COLO668 (cell line): ENCODE measurements around the gene SLC23A3.

Experiments
- DNase-seq: peaks from one replicate; lab custom pipeline; 2025; ENCODE audit not compliant: unreplicated experiment; lab: John Stamatoyannopoulos, UW

Gene SLC23A3

DNA sequence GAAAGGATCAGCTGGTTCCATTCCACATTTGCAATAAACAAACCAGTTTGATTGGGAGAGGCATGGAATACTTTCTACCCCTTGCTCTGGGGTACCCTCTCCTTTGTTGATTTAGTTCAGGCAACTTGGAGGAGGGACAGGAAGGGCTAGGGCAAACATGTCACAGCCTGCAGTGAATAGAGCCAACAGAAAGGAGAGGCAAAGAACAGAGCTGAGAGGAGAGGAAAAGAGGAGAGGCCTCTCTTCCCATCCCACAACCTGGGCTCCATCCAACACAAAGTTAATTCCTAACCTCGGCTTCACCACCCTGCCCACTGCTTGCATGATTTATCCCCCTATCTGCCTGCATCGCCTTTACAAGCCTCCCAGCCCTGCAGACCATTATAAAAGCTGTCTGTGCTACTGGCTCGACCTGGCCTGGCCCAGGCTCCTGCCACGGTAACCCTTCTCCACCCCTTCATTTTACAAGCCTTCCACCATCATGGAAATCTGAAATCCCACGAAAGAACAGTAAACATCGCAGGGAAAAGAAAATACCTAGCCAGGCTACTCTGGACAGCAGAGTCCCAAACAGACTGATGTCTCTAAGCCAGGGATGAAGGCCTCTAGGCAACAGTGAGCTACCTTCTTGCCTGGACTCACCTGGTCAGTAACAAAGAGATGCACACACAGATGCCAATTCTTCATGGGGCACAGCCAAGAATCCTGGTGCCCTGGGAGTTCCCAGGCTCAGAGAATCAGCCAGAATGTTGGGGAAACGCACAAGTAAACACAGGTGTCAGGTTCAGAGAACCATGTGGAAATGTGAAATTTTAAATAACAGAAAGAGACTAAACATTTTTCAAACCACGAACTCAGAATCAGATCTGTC is 52.8 kb downstream of the SLC23A3 start:
- peak; percentile 24 for DNase-seq

DNA sequence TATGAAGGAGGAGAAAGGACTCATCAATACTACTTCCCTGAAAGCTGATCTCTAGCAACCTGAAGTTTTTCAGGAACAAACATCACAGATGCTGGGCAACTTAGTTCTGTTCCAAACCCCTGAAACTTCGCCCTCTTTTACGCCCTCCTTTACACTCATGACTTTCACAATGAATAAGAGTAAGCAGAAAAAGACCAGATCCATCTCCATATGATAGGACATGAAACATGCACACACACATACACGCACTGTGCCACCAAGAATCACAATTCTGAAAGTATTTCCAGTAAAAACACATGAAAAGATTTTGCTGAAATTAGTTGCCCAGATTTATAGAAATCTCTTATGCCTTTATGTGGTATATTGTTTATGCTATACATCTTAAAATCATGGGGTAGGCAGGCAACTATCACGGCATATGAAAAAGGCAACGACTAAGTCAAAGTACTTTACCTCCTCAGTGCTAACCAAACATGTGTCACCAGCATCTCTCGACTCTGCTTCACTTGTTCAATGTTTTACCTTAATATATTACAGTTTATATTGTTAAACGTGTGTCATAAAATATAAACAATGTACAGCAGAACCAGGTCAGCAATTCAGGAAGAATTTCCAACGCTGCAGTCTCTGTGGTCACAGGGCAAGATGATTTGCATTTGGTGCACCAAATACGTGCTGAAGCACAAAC is 57.0 kb downstream of the SLC23A3 start:
- DNase-seq: no peak

DNA sequence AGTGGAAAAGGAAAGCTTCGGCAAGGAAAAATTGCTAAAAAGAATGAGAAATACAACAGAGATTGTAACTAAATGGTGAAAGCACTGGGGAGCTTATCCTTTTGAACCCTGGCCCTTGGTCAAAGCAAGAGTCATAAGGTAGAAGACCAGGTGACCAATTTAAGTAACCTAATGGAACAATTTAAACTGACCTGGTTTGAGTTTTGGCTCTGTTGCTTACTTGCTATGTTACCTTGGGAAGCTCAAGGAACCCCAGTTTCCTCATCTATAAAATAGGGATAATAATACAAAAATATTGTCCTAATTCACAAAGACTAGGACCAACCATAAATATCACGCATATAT is 57.8 kb downstream of the SLC23A3 start:
- DNase-seq: no peak
